ENCODE measurements around the gene TSPAN32.

GRCh38 chr11:2268729-2269600 lies 32.8 kb upstream of the TSPAN32 start:
- TF ChIP-seq CTCF (IDR thresholded peaks at IDR 0.05), result no peak
- no peak for TF ChIP-seq ZFX (IDR thresholded peaks at IDR 0.05; ENCODE audit: borderline replicate concordance)
